ENCODE results near the gene PRR23B. TPM values are rescaled to one million over a fixed set of nuclear protein-coding genes. Genes with fewer than 3 reads are reported as not detected.

Gene PRR23B
- not detected in 5 replicates for total RNA-seq (2022; extraction: Qiagen RNA extraction)

DNA sequence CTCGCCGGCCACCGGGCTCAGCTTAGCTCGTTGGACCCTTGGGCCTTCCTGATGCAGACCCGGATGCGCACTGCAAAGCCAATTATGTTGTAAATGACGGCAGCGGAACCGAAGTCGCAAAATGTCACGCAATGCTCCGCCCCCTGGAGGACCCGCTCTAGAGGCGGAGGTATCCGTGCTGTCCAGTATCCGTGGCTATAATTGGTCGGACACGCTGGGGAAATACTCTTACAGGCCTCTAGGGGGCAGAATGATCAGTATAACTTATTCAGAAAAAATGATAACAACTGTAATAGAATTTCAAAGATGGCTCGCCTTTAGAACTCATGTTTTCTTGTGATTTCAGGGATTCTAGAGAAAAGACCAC, at the start of gene PRR23B:
TSS of gene PRR23B (minus strand) at position 59 of the 367 bp plus-strand sequence. CDS start 265 bp downstream, outside the sequence.

DNA sequence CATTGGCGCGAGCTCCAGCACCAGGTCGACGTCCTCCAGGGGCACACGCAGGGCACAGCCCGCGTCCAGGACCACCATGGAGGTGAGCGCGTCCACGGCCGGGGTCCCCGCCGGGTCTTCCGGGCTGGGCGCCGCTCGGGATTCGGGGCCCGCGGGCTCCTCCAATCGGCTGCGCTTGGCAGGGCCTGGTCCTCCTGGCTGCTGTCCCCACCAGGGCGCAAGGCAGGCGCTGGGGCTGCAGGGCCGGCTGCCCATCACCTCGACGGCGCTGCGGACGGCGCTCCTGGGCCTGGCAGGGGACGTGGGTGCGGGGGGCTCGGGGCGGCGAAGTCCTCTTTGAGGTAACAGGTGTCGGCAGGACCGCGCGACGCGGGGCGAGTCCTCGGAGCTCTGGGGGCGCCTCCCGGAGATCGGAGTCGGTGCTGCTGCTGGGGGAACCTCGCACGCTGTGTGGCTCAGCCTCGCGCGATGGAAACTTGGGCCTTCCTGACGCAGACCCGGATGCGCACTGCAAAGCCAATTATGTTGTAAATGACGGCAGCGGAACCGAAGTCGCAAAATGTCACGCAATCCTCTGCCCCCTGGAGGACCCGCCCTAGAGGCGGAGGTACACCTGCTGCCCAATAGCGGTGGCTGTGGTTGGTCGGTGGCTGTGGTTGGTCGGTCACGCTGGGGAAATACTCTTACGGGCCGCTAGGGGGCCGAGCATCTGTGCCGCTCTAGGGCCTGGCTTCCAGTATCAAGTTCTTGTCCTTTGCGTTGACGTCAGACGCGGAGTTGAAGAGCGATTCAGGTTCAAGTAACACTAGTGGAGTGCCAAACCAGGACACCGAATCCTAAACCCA, 23.9 kb upstream of the PRR23B start, which contains the start of gene PRR23C:
TSS of gene PRR23C (minus strand) at position 527 of the 845 bp plus-strand sequence. CDS start at position 255, 272 bp downstream.

DNA sequence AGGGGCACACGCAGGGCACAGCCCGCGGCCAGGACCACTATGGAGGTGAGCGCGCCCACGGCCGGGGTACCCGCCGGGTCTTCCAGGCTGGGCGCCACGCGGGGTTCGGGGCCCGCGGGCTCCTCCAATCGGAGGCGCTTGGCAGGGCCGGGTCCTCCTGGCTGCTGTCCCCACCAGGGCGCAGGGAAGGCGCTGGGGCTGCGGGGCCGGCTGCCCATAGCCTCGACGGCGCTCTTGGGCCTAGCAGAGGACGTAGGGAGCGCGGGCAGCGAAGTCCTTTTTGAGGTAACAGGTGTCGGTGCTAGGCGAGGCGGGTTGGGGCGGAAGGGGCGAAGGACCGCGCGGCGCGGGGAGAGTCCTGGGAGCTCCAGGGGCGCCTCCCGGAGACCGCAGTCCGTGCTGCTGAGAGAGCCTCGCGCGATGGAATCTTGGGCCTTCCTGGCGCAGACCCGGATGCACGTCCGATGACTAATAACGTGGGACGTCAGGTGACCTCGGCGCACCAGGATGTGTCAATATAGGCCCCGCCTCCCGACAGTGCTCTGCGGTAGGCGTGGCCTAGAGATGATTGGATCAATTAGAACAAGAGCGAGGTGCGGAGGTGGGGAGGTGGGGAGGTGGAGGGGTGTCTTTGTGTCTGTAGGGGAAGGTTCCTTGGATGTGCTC, 14.5 kb downstream of the PRR23B start, which contains the start of gene PRR23A:
TSS of gene PRR23A (minus strand) at position 218 of the 666 bp plus-strand sequence. CDS start at position 218, 0 bp downstream.

Other genes with a start within 250 kb of the PRR23B start
- gene PIK3CB, start 186.0 kb downstream of the PRR23B start, total RNA-seq (2022; extraction: Qiagen RNA extraction) = 13.9 to 18.1 TPM (median 17.3 TPM) in 5 replicates
- 2.6 to 5.1 TPM (median 4.2 TPM) in 5 replicates for gene FOXL2, start 73.8 kb downstream of the PRR23B start, total RNA-seq (2022; extraction: Qiagen RNA extraction)
- 0.63 to 1.4 TPM (median 0.91 TPM) in 5 replicates for gene FOXL2NB, start 73.7 kb downstream of the PRR23B start, total RNA-seq (2022; extraction: Qiagen RNA extraction)
- not detected in 5 replicates for gene PRR23A, start 14.7 kb downstream of the PRR23B start, total RNA-seq (2022; extraction: Qiagen RNA extraction)
- gene PRR23C, start 24.0 kb upstream of the PRR23B start, total RNA-seq (2022; extraction: Qiagen RNA extraction) = not detected in 5 replicates

All from A549 treated with Mapracorat at 1 μM for 4 hours (cell line).